Esophagus muscularis mucosa (tissue), 4 donors: ENCODE measurements around the gene COL5A1. TPM values are rescaled to one million over a fixed set of nuclear protein-coding genes. Genes with fewer than 3 reads are reported as not detected.
A peak's percentile ranks its signal among the peaks of the same experiment; 100 is the strongest.

Experiments used
- DNase-seq: peaks from one replicate; pipeline ENCODE4 v3.0.0-alpha.2; 2017; ENCODE audit errors: extremely low spot score
- H3K27ac ChIP-seq, 4 donors: fragments of 200-600 bp; sonication (generic); replicated peaks in 1 of 4; 1 replicate in 3 of 4; 2 replicates in 1 of 4; pipeline ENCODE4 v1.5.1; 2016 to 2019; ENCODE audit warnings: mild to moderate bottlenecking in 1 of 4
- H3K27me3 ChIP-seq, 4 donors: fragments of 200-600 bp; sonication (generic); one replicate each; pipeline versions ENCODE4 v1.5.1 to v1.6.0; 2016 to 2019
- H3K36me3 ChIP-seq, 4 donors: fragments of 200-600 bp; sonication (generic); one replicate each; pipeline ENCODE4 v1.5.1; 2016 to 2019
- H3K4me1 ChIP-seq, 4 donors: fragments of 200-600 bp; sonication (generic); one replicate each; pipeline ENCODE4 v1.5.1; 2016 to 2019
- H3K4me3 ChIP-seq, 4 donors: fragments of 200-600 bp; sonication (generic); 1 replicate in 2 of 4; 2 replicates in 2 of 4; pipeline ENCODE4 v1.5.1; 2016 to 2019; ENCODE audit warnings: mild to moderate bottlenecking in 4 of 4, moderate library complexity in 1 of 4
- H3K9me3 ChIP-seq, 4 donors: fragments of 200-600 bp; sonication (generic); 1 replicate in 3 of 4; 2 replicates in 1 of 4; pipeline ENCODE4 v1.5.1; 2016 to 2019
- CTCF ChIP-seq, 3 experiments: fragments of 200-600 bp in 2 of 3; fragments of 450-650 bp in 1 of 3; sonication (generic) in 2 of 3; IDR thresholded peaks; one replicate each; pipeline ENCODE4 v1.5.1; 2017 to 2019; ENCODE audit warnings: antibody characterized with exemption in 3 of 3, mild to moderate bottlenecking in 2 of 3, moderate library complexity in 1 of 3
- EP300 ChIP-seq: sonication (generic); formaldehyde crosslinking; IDR thresholded peaks from one replicate; pipeline ENCODE4 v1.6.1; 2017; ENCODE audit warnings: antibody characterized with exemption
- POLR2A ChIP-seq: fragments of 450-650 bp; IDR thresholded peaks from one replicate; pipeline ENCODE4 v1.6.1; 2017; ENCODE audit warnings: antibody characterized with exemption, moderate library complexity, mild to moderate bottlenecking, low read depth
- POLR2AphosphoS5 ChIP-seq, 2 donors: sonication (generic); formaldehyde crosslinking; IDR thresholded peaks; one replicate each; pipeline ENCODE4 v1.6.1; 2017; ENCODE audit warnings: antibody characterized with exemption in 2 of 2
- WGBS: methylation state at CpG from one replicate; pipeline ENCODE4 v1.1.5; 2018; 5-methylcytosine and 5-hydroxymethylcytosine counted together
- intact Hi-C: fragments of 100-400 bp; cut with DNase I; formaldehyde crosslinking; loops from one replicate; pipeline ENCODE4 v1.15.1; 2023
- total RNA-seq, 4 donors: library from RNA; depleted of rRNA; stranded (reverse); fragments of >200 nt; gene quantifications; one replicate each; pipeline versions ENCODE4 v1.1.0 to v1.2.1, GENCODE V29; 2016

COL5A1 gene
- total RNA-seq, 4 donors from 2014 or later = 36.0 to 89.5 (median 56.4) TPM

GRCh38 chr9:134594078-134594941 is 47.3 kb upstream of the COL5A1 start:
- peak; percentile 70 for DNase-seq
- no peak for TF ChIP-seq EP300
- Histone ChIP-seq H3K27me3 (peaks cover 0 to 4% (median 0%) of the 10 kb centered on the region in 4 donors), H3K36me3 (no peaks in the 10 kb centered on the region), H3K27ac (no peak overlapping the region), H3K9me3 (no peaks in the 10 kb centered on the region), H3K4me1 (peaks cover 0 to 17% (median 5%) of the 10 kb centered on the region in 4 donors), H3K4me3 (no peak overlapping the region)
- intact Hi-C loops = no loop called here
- WGBS = 93% methylated on average over 12 of the region's 15 CpGs

GRCh38 chr9:134595014-134595413 is 46.6 kb upstream of the COL5A1 start:
- DNase-seq = no peak
- no peak for TF ChIP-seq POLR2A
- TF ChIP-seq EP300 = no peak
- no peak for TF ChIP-seq CTCF (IDR thresholded peaks at IDR 0.05)
- TF ChIP-seq POLR2AphosphoS5 (IDR thresholded peaks at IDR 0.05) = no peak
- no peaks in the 10 kb centered on the region for H3K36me3 ChIP-seq

GRCh38 chr9:134597041-134597913 is 44.3 kb upstream of the COL5A1 start:
- intact Hi-C loops = no loop called here
- Histone ChIP-seq H3K36me3 (no peaks in the 10 kb centered on the region), H3K27me3 (peaks cover 0 to 14% (median 0%) of the 10 kb centered on the region in 4 donors), H3K4me3 (no peak overlapping the region), H3K9me3 (no peaks in the 10 kb centered on the region), H3K4me1 (peaks cover 0 to 10% (median 5%) of the 10 kb centered on the region in 4 donors), H3K27ac (no peak overlapping the region)
- DNase-seq = peak; percentile 68
- TF ChIP-seq POLR2A (no peak), EP300 (no peak), CTCF (IDR thresholded peaks at IDR 0.05) (no peak), POLR2AphosphoS5 (IDR thresholded peaks at IDR 0.05) (no peak)
- WGBS = 87% methylated on average over 18 of the region's 25 CpGs

More at GRCh38 chr9:134595014-134595413, 46.6 kb upstream of the COL5A1 start:
- WGBS = 90% methylated on average over 9 of the region's 9 CpGs
- H3K4me3 ChIP-seq = no peak overlapping the region
- H3K27ac ChIP-seq = no peak overlapping the region
- H3K9me3 ChIP-seq = no peaks in the 10 kb centered on the region
- H3K27me3 ChIP-seq = no peaks in the 10 kb centered on the region
- intact Hi-C loops = no loop called here
- H3K4me1 ChIP-seq = peaks cover 0 to 17% (median 5%) of the 10 kb centered on the region in 4 donors

GRCh38 chr9:134597957-134598883 is 43.4 kb upstream of the COL5A1 start:
- WGBS = 59% methylated on average over 26 of the region's 27 CpGs
- Histone ChIP-seq H3K9me3 (no peaks in the 10 kb centered on the region), H3K4me3 (no peak overlapping the region), H3K36me3 (no peaks in the 10 kb centered on the region), H3K27ac (peak overlapping the region in 1 of 4 donors; percentile 14), H3K4me1 (peaks cover 0 to 12% (median 6%) of the 10 kb centered on the region in 4 donors), H3K27me3 (peaks cover 0 to 17% (median 0%) of the 10 kb centered on the region in 4 donors)
- DNase-seq = peak; percentile 78
- TF ChIP-seq CTCF (IDR thresholded peaks at IDR 0.05) (no peak), EP300 (no peak), POLR2A (no peak), POLR2AphosphoS5 (IDR thresholded peaks at IDR 0.05) (no peak)
- intact Hi-C loops = no loop called here
